Smooth muscle cell (in vitro differentiated cells): ENCODE measurements around the gene HS1BP3. TPM values are rescaled to one million over a fixed set of nuclear protein-coding genes. Genes with fewer than 3 reads are reported as not detected.

Experiments used
- DNase-seq: peaks from one replicate; lab custom pipeline; 2025; ENCODE audit not compliant: unreplicated experiment; lab: John Stamatoyannopoulos, UW
- H2AFZ ChIP-seq: fragments of 200-600 bp; sonication (generic); 2 replicates; pipeline ENCODE4 v1.6.0; 2016; ENCODE audit warnings: antibody characterized with exemption, low read depth, mild to moderate bottlenecking
- H3F3A ChIP-seq: fragments of 200-600 bp; sonication (generic); 2 replicates; pipeline ENCODE4 v1.6.0; 2017; ENCODE audit warnings: antibody characterized with exemption, low read depth
- H3K27ac ChIP-seq: fragments of 200-600 bp; sonication (generic); 2 replicates; pipeline ENCODE4 v1.5.1; 2016; ENCODE audit warnings: low read depth, mild to moderate bottlenecking
- H3K27me3 ChIP-seq: fragments of 200-600 bp; sonication (generic); 2 replicates; pipeline ENCODE4 v1.6.1; 2016; ENCODE audit warnings: low read depth, mild to moderate bottlenecking
- H3K36me3 ChIP-seq: fragments of 200-600 bp; sonication (generic); 2 replicates; pipeline ENCODE4 v1.5.1; 2016; ENCODE audit warnings: low read depth
- H3K4me1 ChIP-seq: fragments of 200-600 bp; sonication (generic); 2 replicates; pipeline ENCODE4 v1.5.1; 2016; ENCODE audit warnings: low read depth
- H3K4me2 ChIP-seq: fragments of 200-600 bp; sonication (generic); 2 replicates; pipeline ENCODE4 v1.6.0; 2016; ENCODE audit warnings: mild to moderate bottlenecking
- H3K4me3 ChIP-seq: fragments of 200-600 bp; sonication (generic); 2 replicates; pipeline ENCODE4 v1.5.1; 2016; ENCODE audit warnings: mild to moderate bottlenecking
- H3K79me2 ChIP-seq: fragments of 200-600 bp; sonication (generic); 2 replicates; pipeline ENCODE4 v1.6.0; 2016; ENCODE audit warnings: low read depth, mild to moderate bottlenecking
- H3K9ac ChIP-seq: fragments of 200-600 bp; sonication (generic); 2 replicates; pipeline ENCODE4 v1.6.0; 2016; ENCODE audit warnings: low read depth
- H3K9me3 ChIP-seq: fragments of 200-600 bp; sonication (generic); replicated peaks from 2 replicates; pipeline ENCODE4 v1.5.1; 2016; ENCODE audit warnings: low read depth
- H4K20me1 ChIP-seq: fragments of 200-600 bp; sonication (generic); 2 replicates; pipeline ENCODE4 v1.6.0; 2016; ENCODE audit warnings: low read depth
- WGBS: methylation state at CpG from one replicate; pipeline ENCODE4 v1.1.7; 2016; ENCODE audit warnings: low lambda C conversion rate; 5-methylcytosine and 5-hydroxymethylcytosine counted together
- polyA plus RNA-seq: library from polyadenylated mRNA; unstranded; fragments of >200 nt; fragmentation: Nextera tagmentation; extraction: Ambion mirVana; gene quantifications from 2 replicates; pipeline ENCODE4 v1.2.1, GENCODE V29; 2016
- total RNA-seq: library from RNA; depleted of rRNA; stranded (reverse); fragments of >200 nt; gene quantifications from 2 replicates; pipeline ENCODE4 v1.2.3, GENCODE V29; 2014
- TF ChIP-seq, protein P1 (sequence below): fragments of 200-600 bp; sonication (generic); IDR thresholded peaks from 2 replicates; pipeline ENCODE4 v1.5.1; 2017; ENCODE audit warnings: borderline replicate concordance, mild to moderate bottlenecking, antibody characterized with exemption; ENCODE audit not compliant: insufficient read depth, poor library complexity, severe bottlenecking

HS1BP3 gene
- total and polyA plus RNA-seq, 2 experiments from 2014 or later: 9.3 to 20.4 TPM

DNA sequence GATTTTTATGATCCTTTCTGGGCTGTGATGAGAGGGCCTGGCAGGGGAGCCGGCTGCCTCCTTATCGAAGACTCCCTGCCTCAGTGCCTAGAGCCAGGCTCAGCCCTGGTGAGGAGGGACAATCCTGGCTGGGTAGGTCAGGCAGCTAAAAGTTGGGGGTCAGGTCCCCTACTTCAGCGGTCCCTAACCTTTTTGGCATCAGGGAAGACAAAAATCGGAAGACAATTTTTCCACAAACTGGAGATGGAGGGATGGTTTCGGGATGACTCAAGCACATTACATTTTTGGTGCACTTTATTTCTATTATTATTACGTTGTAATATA lies 53.1 kb downstream of the HS1BP3 start:
- TF ChIP-seq, protein P1, sequence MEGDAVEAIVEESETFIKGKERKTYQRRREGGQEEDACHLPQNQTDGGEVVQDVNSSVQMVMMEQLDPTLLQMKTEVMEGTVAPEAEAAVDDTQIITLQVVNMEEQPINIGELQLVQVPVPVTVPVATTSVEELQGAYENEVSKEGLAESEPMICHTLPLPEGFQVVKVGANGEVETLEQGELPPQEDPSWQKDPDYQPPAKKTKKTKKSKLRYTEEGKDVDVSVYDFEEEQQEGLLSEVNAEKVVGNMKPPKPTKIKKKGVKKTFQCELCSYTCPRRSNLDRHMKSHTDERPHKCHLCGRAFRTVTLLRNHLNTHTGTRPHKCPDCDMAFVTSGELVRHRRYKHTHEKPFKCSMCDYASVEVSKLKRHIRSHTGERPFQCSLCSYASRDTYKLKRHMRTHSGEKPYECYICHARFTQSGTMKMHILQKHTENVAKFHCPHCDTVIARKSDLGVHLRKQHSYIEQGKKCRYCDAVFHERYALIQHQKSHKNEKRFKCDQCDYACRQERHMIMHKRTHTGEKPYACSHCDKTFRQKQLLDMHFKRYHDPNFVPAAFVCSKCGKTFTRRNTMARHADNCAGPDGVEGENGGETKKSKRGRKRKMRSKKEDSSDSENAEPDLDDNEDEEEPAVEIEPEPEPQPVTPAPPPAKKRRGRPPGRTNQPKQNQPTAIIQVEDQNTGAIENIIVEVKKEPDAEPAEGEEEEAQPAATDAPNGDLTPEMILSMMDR: no peak
- Histone ChIP-seq H4K20me1 (no peaks in the 10 kb centered on the region), H3K9me3 (no peaks in the 10 kb centered on the region), H3K4me2 (no peak overlapping the region), H2AFZ (no peak overlapping the region), H3K4me3 (no peak overlapping the region), H3K9ac (no peak overlapping the region), H3F3A (peaks cover 19% of the 10 kb centered on the region), H3K79me2 (no peaks in the 10 kb centered on the region), H3K4me1 (peaks cover 53% of the 10 kb centered on the region), H3K36me3 (no peaks in the 10 kb centered on the region), H3K27me3 (no peaks in the 10 kb centered on the region), H3K27ac (peak overlapping the region; percentile 98)
- no peak for DNase-seq
- WGBS: 63% methylated on average over 6 of the region's 6 CpGs

DNA sequence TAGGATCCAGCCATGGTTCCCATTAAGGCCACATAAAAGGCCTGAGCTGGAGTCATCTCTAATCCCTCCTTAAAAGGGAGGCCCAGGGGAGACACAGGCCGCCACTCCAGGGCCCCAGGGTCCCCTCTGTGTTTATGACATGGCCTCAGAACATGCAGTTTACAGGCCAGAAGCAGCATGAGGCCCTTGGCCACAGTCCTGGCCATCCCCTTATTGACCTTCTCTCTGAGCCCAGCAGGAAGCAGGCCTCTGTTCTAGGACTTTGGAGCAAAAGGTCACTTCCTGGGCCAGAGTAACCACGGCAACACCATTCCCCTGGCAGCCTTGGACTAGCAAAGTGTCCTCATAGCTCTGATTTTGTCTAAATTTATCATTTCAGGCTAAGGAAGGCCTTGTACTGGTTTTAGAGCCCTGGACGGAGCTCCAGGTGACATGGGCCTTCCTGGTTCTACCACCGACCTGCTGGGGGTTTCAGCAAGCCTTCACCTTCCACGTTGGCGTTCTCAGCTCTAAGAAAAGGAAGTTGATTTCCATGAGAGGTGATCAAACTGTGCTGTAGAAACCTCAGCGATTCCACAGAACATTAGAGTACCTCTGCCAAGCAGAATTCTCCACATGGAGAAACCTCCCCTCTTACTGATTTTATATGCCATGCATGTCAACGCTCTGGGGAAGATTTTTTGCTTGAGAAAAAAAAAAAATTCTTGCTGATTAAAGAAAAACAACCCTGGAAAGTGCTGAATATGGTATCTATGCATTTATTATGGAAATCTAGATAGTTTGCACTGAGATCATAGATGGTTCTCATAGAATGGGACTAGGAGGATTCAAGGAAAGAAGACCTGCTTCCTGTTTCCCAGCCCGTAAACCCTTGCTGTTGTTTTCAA lies 53.7 kb downstream of the HS1BP3 start:
- H2AFZ ChIP-seq: no peak overlapping the region
- peaks cover 19% of the 10 kb centered on the region for H3F3A ChIP-seq
- H3K9me3 ChIP-seq: no peaks in the 10 kb centered on the region
- peaks cover 53% of the 10 kb centered on the region for H3K4me1 ChIP-seq
- no peaks in the 10 kb centered on the region for H3K79me2 ChIP-seq
- WGBS: 63% methylated on average over 9 of the region's 9 CpGs
- H3K9ac ChIP-seq: peak overlapping the region; percentile 89
- H3K36me3 ChIP-seq: no peaks in the 10 kb centered on the region
- TF ChIP-seq, protein P1: no peak
- no peaks in the 10 kb centered on the region for H3K27me3 ChIP-seq
- DNase-seq: no peak
- peak overlapping the region; percentile 63 for H3K4me2 ChIP-seq
- no peak overlapping the region for H3K4me3 ChIP-seq
- H4K20me1 ChIP-seq: no peaks in the 10 kb centered on the region
- peak overlapping the region; percentile 98 for H3K27ac ChIP-seq

DNA sequence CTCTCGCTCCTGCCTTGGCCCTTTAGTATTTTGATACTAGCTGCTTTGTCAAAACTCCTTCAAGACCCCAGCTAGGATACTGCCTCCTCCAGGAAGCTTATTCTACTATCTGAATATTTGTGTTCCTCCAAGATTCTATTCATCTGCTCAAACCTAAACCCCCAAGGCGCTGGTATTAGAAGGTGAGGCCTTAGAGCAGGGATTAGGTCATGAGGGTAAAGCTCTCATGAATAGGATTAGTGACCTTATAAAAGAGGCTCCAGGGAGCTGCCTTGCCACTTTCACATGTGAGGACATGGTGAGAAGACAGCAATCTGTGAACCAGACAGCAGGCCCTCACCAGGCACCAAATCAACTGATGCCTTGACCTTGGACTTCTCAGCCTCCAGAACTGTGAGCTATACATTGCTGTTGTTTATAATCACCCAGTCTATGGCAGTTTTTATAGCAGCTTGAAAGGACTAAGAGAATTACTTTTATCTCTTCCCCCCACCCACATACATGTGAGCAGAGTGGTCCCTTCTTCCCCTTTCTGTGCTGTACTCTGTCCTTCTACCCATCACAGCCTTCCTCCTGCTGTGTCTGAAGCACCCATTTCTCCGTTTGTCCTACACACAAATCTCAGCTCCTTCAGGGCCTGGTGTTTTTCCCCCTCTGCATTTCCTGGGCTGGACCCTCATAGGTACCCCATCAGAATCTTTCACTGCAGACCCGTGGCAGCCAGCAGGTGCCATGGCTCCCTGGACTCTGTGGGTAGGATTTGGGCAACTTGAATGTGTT lies 54.5 kb downstream of the HS1BP3 start:
- DNase-seq: no peak
- Histone ChIP-seq H3K79me2 (no peaks in the 10 kb centered on the region), H3K27ac (peak overlapping the region; percentile 98), H3K4me2 (peak overlapping the region; percentile 63), H3K9me3 (no peaks in the 10 kb centered on the region), H2AFZ (no peak overlapping the region), H3K36me3 (no peaks in the 10 kb centered on the region), H4K20me1 (no peaks in the 10 kb centered on the region), H3K4me1 (peaks cover 53% of the 10 kb centered on the region), H3K27me3 (no peaks in the 10 kb centered on the region), H3K9ac (peak overlapping the region; percentile 89), H3K4me3 (no peak overlapping the region), H3F3A (peaks cover 19% of the 10 kb centered on the region)
- 32% methylated on average over 4 of the region's 4 CpGs for WGBS
- TF ChIP-seq, protein P1: no peak
